ENCODE data around the gene USP22.

USP22 gene

GRCh38 chr17:21034340-21035235, 8.2 kb downstream of the USP22 start:
- Histone ChIP-seq H3K27ac (ENCODE audit: insufficient read depth, low read depth, low read length, poor library complexity, severe bottlenecking) (no peak overlapping the region), H3K4me1 (ENCODE audit: control insufficient read depth, insufficient read depth, low read length) (peaks cover 5% of the 10 kb centered on the region), H3K27me3 (ENCODE audit: control insufficient read depth, insufficient read depth, low read length, poor library complexity, severe bottlenecking) (no peaks in the 10 kb centered on the region), H3K4me3 (ENCODE audit: insufficient read depth, low read depth, low read length) (no peak overlapping the region), H3K36me3 (ENCODE audit: control insufficient read depth, insufficient read depth, low read length) (no peaks in the 10 kb centered on the region), H3K9me3 (ENCODE audit: control insufficient read depth, low read length) (no peaks in the 10 kb centered on the region)
- 94 to 95% methylated on average over 12 of the region's 13 CpGs for WGBS, 2 experiments

DNA sequence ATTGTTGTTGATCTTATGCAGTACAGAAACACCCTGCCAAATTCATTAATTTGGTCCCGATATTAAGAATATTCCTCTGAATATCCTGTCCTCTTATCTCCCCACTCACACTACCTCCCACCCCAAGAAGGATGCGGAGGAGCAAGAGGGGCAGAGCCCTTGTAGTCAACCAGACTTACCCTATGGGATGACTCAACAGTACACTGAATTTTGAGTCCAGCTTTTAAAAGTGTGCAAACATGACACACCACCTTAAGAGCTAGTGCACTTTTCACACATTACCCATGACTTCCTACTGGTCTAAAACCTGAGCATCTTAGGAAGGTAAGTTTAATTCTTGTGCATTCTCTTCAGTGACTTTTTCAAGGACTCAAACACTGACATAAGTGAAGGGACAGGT, 9.5 kb downstream of the USP22 start:
- 94 to 98% methylated on average over 2 of the region's 2 CpGs for WGBS, 2 experiments
- peaks cover 1% of the 10 kb centered on the region for H3K36me3 ChIP-seq (ENCODE audit: control insufficient read depth, insufficient read depth, low read length)

DNA sequence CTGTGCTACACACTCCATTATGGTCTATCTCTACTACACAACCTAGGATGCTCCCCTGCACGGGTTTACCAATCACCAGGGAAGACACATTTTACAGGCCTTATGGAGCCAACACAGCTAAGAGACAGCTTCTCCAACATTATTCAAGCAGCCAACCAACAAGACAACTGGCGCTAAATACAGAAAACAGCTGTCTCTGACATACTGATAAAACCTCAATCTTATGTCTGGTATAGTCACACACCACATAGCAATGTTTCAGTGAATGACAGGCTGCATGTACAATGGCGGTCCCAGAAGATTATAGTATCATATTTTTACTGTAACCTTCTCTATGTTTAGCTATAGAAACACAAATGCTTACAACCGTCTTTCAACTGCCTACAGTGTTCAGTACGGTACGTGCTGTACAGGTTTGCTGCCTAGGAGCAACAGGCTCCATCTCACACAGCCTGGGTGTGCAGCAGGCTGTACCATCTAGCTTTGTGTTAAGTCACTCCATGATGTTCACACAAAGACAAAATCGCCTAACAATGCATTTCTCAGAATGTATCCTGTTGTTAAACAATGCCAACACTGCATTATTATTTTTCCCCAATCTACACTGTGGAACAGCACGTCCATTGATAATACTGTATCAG, 10.9 kb downstream of the USP22 start:
- Histone ChIP-seq H3K27me3 (ENCODE audit: control insufficient read depth, insufficient read depth, low read length, poor library complexity, severe bottlenecking) (no peaks in the 10 kb centered on the region), H3K4me1 (ENCODE audit: control insufficient read depth, insufficient read depth, low read length) (peaks cover 12% of the 10 kb centered on the region), H3K4me3 (ENCODE audit: insufficient read depth, low read depth, low read length) (no peak overlapping the region), H3K9me3 (ENCODE audit: control insufficient read depth, low read length) (no peaks in the 10 kb centered on the region), H3K36me3 (ENCODE audit: control insufficient read depth, insufficient read depth, low read length) (peaks cover 16% of the 10 kb centered on the region), H3K27ac (ENCODE audit: insufficient read depth, low read depth, low read length, poor library complexity, severe bottlenecking) (no peak overlapping the region)
- WGBS, 2 experiments: 96 to 97% methylated on average over 8 of the region's 8 CpGs

More for the DNA sequence above, 9.5 kb downstream of the USP22 start:
- no peak overlapping the region for H3K27ac ChIP-seq (ENCODE audit: insufficient read depth, low read depth, low read length, poor library complexity, severe bottlenecking)
- H3K4me3 ChIP-seq (ENCODE audit: insufficient read depth, low read depth, low read length): no peak overlapping the region
- peaks cover 10% of the 10 kb centered on the region for H3K4me1 ChIP-seq (ENCODE audit: control insufficient read depth, insufficient read depth, low read length)
- no peaks in the 10 kb centered on the region for H3K9me3 ChIP-seq (ENCODE audit: control insufficient read depth, low read length)
- no peaks in the 10 kb centered on the region for H3K27me3 ChIP-seq (ENCODE audit: control insufficient read depth, insufficient read depth, low read length, poor library complexity, severe bottlenecking)

DNA sequence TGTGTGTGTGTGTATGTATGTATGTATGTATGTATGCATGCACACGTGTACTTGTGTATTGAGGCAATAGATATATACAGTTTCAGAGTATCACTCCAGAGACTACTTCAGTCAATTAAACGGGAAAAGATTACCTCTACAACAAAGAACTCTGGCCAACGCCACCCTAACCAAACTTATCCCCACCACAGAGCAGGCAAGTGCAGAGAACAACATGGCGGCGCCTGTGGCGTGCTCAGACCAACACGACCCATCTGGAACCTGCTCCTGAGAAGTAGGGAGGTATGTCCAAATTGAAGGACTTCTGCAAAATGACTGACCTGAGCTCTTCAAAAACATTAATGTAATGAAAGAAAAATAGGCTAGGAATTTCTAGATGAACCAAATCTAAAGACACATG, 12.4 kb downstream of the USP22 start:
- H3K9me3 ChIP-seq (ENCODE audit: control insufficient read depth, low read length): no peaks in the 10 kb centered on the region
- WGBS, 2 experiments: 90 to 91% methylated on average over 6 to 7 of the region's 7 CpGs
- no peak overlapping the region for H3K4me3 ChIP-seq (ENCODE audit: insufficient read depth, low read depth, low read length)
- peaks cover 27% of the 10 kb centered on the region for H3K36me3 ChIP-seq (ENCODE audit: control insufficient read depth, insufficient read depth, low read length)
- peaks cover 12% of the 10 kb centered on the region for H3K4me1 ChIP-seq (ENCODE audit: control insufficient read depth, insufficient read depth, low read length)
- H3K27me3 ChIP-seq (ENCODE audit: control insufficient read depth, insufficient read depth, low read length, poor library complexity, severe bottlenecking): no peaks in the 10 kb centered on the region
- no peak overlapping the region for H3K27ac ChIP-seq (ENCODE audit: insufficient read depth, low read depth, low read length, poor library complexity, severe bottlenecking)

DNA sequence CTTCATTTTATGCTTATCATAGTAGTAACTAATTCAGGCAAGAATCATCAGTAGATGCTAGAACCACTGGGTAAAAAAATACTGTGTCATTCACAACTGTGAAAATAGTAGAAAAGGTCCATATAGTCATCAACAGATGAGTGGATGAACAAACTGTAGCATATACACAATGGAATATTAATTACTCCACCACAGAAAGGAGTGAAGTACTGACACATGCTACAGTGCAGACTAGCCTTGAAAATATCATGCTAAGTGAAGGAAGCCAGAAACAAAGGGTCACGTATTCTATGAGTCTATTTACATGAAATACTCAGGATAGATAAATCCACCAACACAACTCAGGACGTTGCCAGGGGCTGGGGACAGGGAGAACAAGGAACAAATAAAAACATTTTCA, 13.3 kb downstream of the USP22 start:
- peaks cover 12% of the 10 kb centered on the region for H3K4me1 ChIP-seq (ENCODE audit: control insufficient read depth, insufficient read depth, low read length)
- H3K27ac ChIP-seq (ENCODE audit: insufficient read depth, low read depth, low read length, poor library complexity, severe bottlenecking): no peak overlapping the region
- no peaks in the 10 kb centered on the region for H3K9me3 ChIP-seq (ENCODE audit: control insufficient read depth, low read length)
- peaks cover 35% of the 10 kb centered on the region for H3K36me3 ChIP-seq (ENCODE audit: control insufficient read depth, insufficient read depth, low read length)
- no peak overlapping the region for H3K4me3 ChIP-seq (ENCODE audit: insufficient read depth, low read depth, low read length)
- WGBS, 2 experiments: 87 to 88% methylated on average over 2 of the region's 2 CpGs
- H3K27me3 ChIP-seq (ENCODE audit: control insufficient read depth, insufficient read depth, low read length, poor library complexity, severe bottlenecking): no peaks in the 10 kb centered on the region

DNA sequence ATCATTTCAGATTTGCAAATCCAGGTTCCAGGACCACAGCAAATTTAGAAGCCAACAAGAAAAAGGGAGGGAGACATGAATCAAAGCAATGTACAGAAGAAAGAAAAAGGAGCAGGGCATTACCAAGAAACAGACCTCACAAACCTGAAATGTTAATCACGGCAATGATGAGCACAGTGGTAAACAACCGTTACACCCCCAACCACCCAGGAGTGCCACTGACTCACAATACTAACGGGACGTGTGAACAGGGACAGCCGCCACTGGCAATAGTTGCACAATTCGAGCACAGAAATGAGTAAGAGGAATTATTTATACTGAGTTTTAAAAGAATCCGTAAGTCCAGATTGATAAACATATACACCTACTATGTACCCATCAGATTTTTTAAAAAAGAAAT, 13.8 kb downstream of the USP22 start:
- H3K4me1 ChIP-seq (ENCODE audit: control insufficient read depth, insufficient read depth, low read length): peaks cover 12% of the 10 kb centered on the region
- H3K4me3 ChIP-seq (ENCODE audit: insufficient read depth, low read depth, low read length): no peak overlapping the region
- WGBS, 2 experiments: 87 to 95% methylated on average over 6 of the region's 7 CpGs
- H3K27me3 ChIP-seq (ENCODE audit: control insufficient read depth, insufficient read depth, low read length, poor library complexity, severe bottlenecking): no peaks in the 10 kb centered on the region
- H3K36me3 ChIP-seq (ENCODE audit: control insufficient read depth, insufficient read depth, low read length): peaks cover 40% of the 10 kb centered on the region
- no peaks in the 10 kb centered on the region for H3K9me3 ChIP-seq (ENCODE audit: control insufficient read depth, low read length)
- H3K27ac ChIP-seq (ENCODE audit: insufficient read depth, low read depth, low read length, poor library complexity, severe bottlenecking): no peak overlapping the region

- no peak overlapping the region for H3K4me3 ChIP-seq (ENCODE audit: insufficient read depth, low read depth, low read length)
- H3K27ac ChIP-seq (ENCODE audit: insufficient read depth, low read depth, low read length, poor library complexity, severe bottlenecking): no peak overlapping the region
- 94 to 95% methylated on average over 13 of the region's 13 CpGs for WGBS, 2 experiments
- no peaks in the 10 kb centered on the region for H3K27me3 ChIP-seq (ENCODE audit: control insufficient read depth, insufficient read depth, low read length, poor library complexity, severe bottlenecking)
- H3K9me3 ChIP-seq (ENCODE audit: control insufficient read depth, low read length): no peaks in the 10 kb centered on the region
- H3K36me3 ChIP-seq (ENCODE audit: control insufficient read depth, insufficient read depth, low read length): peaks cover 48% of the 10 kb centered on the region
- H3K4me1 ChIP-seq (ENCODE audit: control insufficient read depth, insufficient read depth, low read length): peaks cover 12% of the 10 kb centered on the region
Measured at GRCh38 chr17:21028192-21028591, 14.6 kb downstream of the USP22 start.

DNA sequence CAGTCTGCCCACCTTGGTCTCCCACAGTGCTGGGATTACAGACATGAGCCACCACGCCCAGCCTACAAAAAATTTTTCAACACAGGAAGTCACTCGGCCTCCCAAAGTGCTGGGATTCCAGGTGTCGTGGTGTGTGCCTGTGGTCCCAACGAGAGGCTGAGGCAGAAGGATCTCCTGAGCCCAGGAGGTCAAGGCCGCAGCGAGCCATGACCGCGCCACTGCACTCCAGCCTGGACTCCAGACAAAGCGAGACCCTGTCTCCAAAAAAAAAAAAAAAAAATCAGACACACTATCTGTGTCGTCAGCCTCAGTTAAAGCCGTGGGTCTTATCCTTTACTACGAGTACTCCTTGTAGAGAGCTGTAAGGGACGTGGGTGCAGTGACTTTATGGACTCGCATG, 15.8 kb downstream of the USP22 start:
- WGBS, 2 experiments: 95 to 97% methylated on average over 14 of the region's 14 CpGs
- Histone ChIP-seq H3K9me3 (ENCODE audit: control insufficient read depth, low read length) (no peaks in the 10 kb centered on the region), H3K27me3 (ENCODE audit: control insufficient read depth, insufficient read depth, low read length, poor library complexity, severe bottlenecking) (no peaks in the 10 kb centered on the region), H3K4me1 (ENCODE audit: control insufficient read depth, insufficient read depth, low read length) (peaks cover 12% of the 10 kb centered on the region), H3K27ac (ENCODE audit: insufficient read depth, low read depth, low read length, poor library complexity, severe bottlenecking) (no peak overlapping the region), H3K4me3 (ENCODE audit: insufficient read depth, low read depth, low read length) (no peak overlapping the region), H3K36me3 (ENCODE audit: control insufficient read depth, insufficient read depth, low read length) (peaks cover 48% of the 10 kb centered on the region)

GRCh38 chr17:21025451-21025850, 17.4 kb downstream of the USP22 start:
- no peaks in the 10 kb centered on the region for H3K27me3 ChIP-seq (ENCODE audit: control insufficient read depth, insufficient read depth, low read length, poor library complexity, severe bottlenecking)
- WGBS, 2 experiments: 96% methylated on average over 5 of the region's 5 CpGs
- H3K4me1 ChIP-seq (ENCODE audit: control insufficient read depth, insufficient read depth, low read length): peaks cover 8% of the 10 kb centered on the region
- H3K36me3 ChIP-seq (ENCODE audit: control insufficient read depth, insufficient read depth, low read length): peaks cover 61% of the 10 kb centered on the region
- H3K27ac ChIP-seq (ENCODE audit: insufficient read depth, low read depth, low read length, poor library complexity, severe bottlenecking): no peak overlapping the region
- no peaks in the 10 kb centered on the region for H3K9me3 ChIP-seq (ENCODE audit: control insufficient read depth, low read length)
- no peak overlapping the region for H3K4me3 ChIP-seq (ENCODE audit: insufficient read depth, low read depth, low read length)

- Histone ChIP-seq H3K27me3 (ENCODE audit: control insufficient read depth, insufficient read depth, low read length, poor library complexity, severe bottlenecking) (no peaks in the 10 kb centered on the region), H3K4me1 (ENCODE audit: control insufficient read depth, insufficient read depth, low read length) (peaks cover 8% of the 10 kb centered on the region), H3K27ac (ENCODE audit: insufficient read depth, low read depth, low read length, poor library complexity, severe bottlenecking) (no peak overlapping the region), H3K36me3 (ENCODE audit: control insufficient read depth, insufficient read depth, low read length) (peaks cover 73% of the 10 kb centered on the region), H3K9me3 (ENCODE audit: control insufficient read depth, low read length) (no peaks in the 10 kb centered on the region), H3K4me3 (ENCODE audit: insufficient read depth, low read depth, low read length) (no peak overlapping the region)
- 93 to 95% methylated on average over 8 of the region's 8 CpGs for WGBS, 2 experiments
Measured at GRCh38 chr17:21024024-21024423, 18.8 kb downstream of the USP22 start.
